MM.1S (cell line): ENCODE data around the gene SLC25A24.
"Not testable (repeated sequence)": the region's sequence is repeated elsewhere in the genome, so short reads cannot be mapped to it uniquely, and the experiment has no call there.

Experiments
- DNase-seq: peaks from one replicate; pipeline ENCODE4 v3.0.0-alpha.2; 2015
- H2AFZ ChIP-seq: fragments of 300-600 bp; sonication (generic); 2 replicates; pipeline ENCODE4 v1.6.0; 2016; ENCODE audit warnings: antibody characterized with exemption, low read length
- H3F3A ChIP-seq: fragments of 300-600 bp; sonication (generic); 2 replicates; pipeline ENCODE4 v1.6.1; 2016; ENCODE audit warnings: mild to moderate bottlenecking, antibody characterized with exemption, low read length, moderate library complexity, mixed read lengths; ENCODE audit not compliant: insufficient read depth
- H3K27ac ChIP-seq: fragments of 300-600 bp; sonication (generic); 2 replicates; pipeline ENCODE4 v1.5.1; 2016; ENCODE audit warnings: mild to moderate bottlenecking, low read length
- H3K27me3 ChIP-seq: fragments of 300-600 bp; sonication (generic); replicated peaks from 2 replicates; pipeline ENCODE4 v1.6.0; 2016; ENCODE audit warnings: low read length; ENCODE audit not compliant: insufficient read depth
- H3K36me3 ChIP-seq: fragments of 300-600 bp; sonication (generic); replicated peaks from 2 replicates; pipeline ENCODE4 v1.6.1; 2016; ENCODE audit warnings: mild to moderate bottlenecking, low read length, mixed read lengths; ENCODE audit not compliant: insufficient read depth
- H3K4me1 ChIP-seq: fragments of 300-600 bp; sonication (generic); 2 replicates; pipeline ENCODE4 v1.6.1; 2016; ENCODE audit warnings: low read length, mixed read lengths
- H3K4me2 ChIP-seq: fragments of 300-600 bp; sonication (generic); 2 replicates; pipeline ENCODE4 v1.6.0; 2016; ENCODE audit warnings: low read depth, low read length
- H3K4me3 ChIP-seq: fragments of 300-600 bp; sonication (generic); 2 replicates; pipeline ENCODE4 v1.5.1; 2016; ENCODE audit warnings: low read length, mixed read lengths
- H3K79me2 ChIP-seq: fragments of 300-600 bp; sonication (generic); 2 replicates; pipeline ENCODE4 v1.6.1; 2016; ENCODE audit warnings: mixed run types, low read length, mixed read lengths
- H3K9ac ChIP-seq: fragments of 300-600 bp; sonication (generic); 2 replicates; pipeline ENCODE4 v1.6.1; 2016; ENCODE audit warnings: low read length, mixed read lengths
- H3K9me2 ChIP-seq: fragments of 300-600 bp; sonication (generic); replicated peaks from 2 replicates; pipeline ENCODE4 v1.6.1; 2016; ENCODE audit warnings: mild to moderate bottlenecking, low read length, mixed read lengths; ENCODE audit not compliant: insufficient read depth
- H3K9me3 ChIP-seq: fragments of 300-600 bp; sonication (generic); replicated peaks from 2 replicates; pipeline ENCODE4 v1.6.1; 2016; ENCODE audit warnings: mild to moderate bottlenecking, low read length, mixed read lengths; ENCODE audit not compliant: insufficient read depth
- H4K20me1 ChIP-seq: fragments of 300-600 bp; sonication (generic); 2 replicates; pipeline ENCODE4 v1.6.1; 2016; ENCODE audit warnings: mild to moderate bottlenecking, low read length, moderate library complexity, mixed read lengths; ENCODE audit not compliant: insufficient read depth
- CTCF ChIP-seq: fragments of 300-600 bp; sonication (generic); IDR thresholded peaks from 2 replicates; pipeline ENCODE4 v1.5.1; 2016; ENCODE audit warnings: antibody characterized with exemption, low read length, mixed read lengths
- EZH2 ChIP-seq: fragments of 300-600 bp; sonication (generic); optimal IDR thresholded peaks from 2 replicates; pipeline ENCODE3; 2017; ENCODE audit warnings: low read depth, mild to moderate bottlenecking, antibody characterized with exemption, low read length, mixed read lengths
- EZH2phosphoT487 ChIP-seq: fragments of 300-600 bp; sonication (generic); IDR thresholded peaks from 2 replicates; pipeline ENCODE4 v1.6.1; 2018; ENCODE audit warnings: antibody characterized with exemption, low read length

The SLC25A24 gene

GRCh38 chr1:108151548-108151947, 48.6 kb downstream of the SLC25A24 start:
- no peak for TF ChIP-seq EZH2phosphoT487
- Histone ChIP-seq H2AFZ (no peak overlapping the region), H3K27ac (no peak overlapping the region), H3K9ac (no peak overlapping the region), H3K36me3 (no peaks in the 10 kb centered on the region), H3F3A (no peaks in the 10 kb centered on the region), H3K9me2 (no peaks in the 10 kb centered on the region), H3K4me1 (no peaks in the 10 kb centered on the region), H4K20me1 (no peaks in the 10 kb centered on the region), H3K4me3 (no peak overlapping the region), H3K4me2 (no peak overlapping the region), H3K9me3 (no peaks in the 10 kb centered on the region), H3K79me2 (no peaks in the 10 kb centered on the region), H3K27me3 (no peaks in the 10 kb centered on the region)
- DNase-seq, result no peak

- Histone ChIP-seq H2AFZ (no peak overlapping the region), H3K9me2 (no peaks in the 10 kb centered on the region), H3K36me3 (no peaks in the 10 kb centered on the region), H3K4me1 (no peaks in the 10 kb centered on the region), H3F3A (no peaks in the 10 kb centered on the region), H3K4me2 (no peak overlapping the region), H3K79me2 (no peaks in the 10 kb centered on the region), H3K9ac (no peak overlapping the region), H3K27ac (no peak overlapping the region), H4K20me1 (no peaks in the 10 kb centered on the region), H3K4me3 (no peak overlapping the region), H3K9me3 (no peaks in the 10 kb centered on the region), H3K27me3 (no peaks in the 10 kb centered on the region)
- TF ChIP-seq EZH2, result no peak
- no peak for TF ChIP-seq EZH2phosphoT487
- no peak for TF ChIP-seq CTCF
- no peak for DNase-seq
These were observed 50.2 kb downstream of the SLC25A24 start for GRCh38 chr1:108149796-108150467.

DNA sequence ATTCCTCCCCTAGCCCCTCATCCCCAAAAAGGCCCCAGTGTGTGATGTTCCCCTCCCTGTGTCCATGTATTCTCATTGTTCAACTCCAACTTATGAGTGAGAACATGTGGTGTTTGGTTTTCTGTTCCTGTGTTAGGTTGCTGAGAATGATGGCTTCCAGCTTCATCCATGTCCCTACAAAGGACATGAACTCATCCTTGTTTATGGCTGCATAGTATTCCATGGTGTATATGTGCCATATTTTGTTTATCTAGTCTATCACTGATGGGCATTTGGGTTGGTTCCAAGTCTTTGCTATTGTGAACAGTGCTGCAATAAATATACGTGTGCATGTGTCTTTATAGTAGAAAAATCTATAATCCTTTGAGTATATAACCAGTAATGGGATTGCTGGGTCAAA, 55.6 kb downstream of the SLC25A24 start:
- not testable (repeated sequence) for H3K9ac ChIP-seq, H3K4me2 ChIP-seq, H3K4me3 ChIP-seq, H3K9me3 ChIP-seq, H3K79me2 ChIP-seq, DNase-seq, H3K36me3 ChIP-seq, H2AFZ ChIP-seq, H3K27me3 ChIP-seq, H3K9me2 ChIP-seq, H3F3A ChIP-seq, H3K27ac ChIP-seq, H4K20me1 ChIP-seq, H3K4me1 ChIP-seq

DNA sequence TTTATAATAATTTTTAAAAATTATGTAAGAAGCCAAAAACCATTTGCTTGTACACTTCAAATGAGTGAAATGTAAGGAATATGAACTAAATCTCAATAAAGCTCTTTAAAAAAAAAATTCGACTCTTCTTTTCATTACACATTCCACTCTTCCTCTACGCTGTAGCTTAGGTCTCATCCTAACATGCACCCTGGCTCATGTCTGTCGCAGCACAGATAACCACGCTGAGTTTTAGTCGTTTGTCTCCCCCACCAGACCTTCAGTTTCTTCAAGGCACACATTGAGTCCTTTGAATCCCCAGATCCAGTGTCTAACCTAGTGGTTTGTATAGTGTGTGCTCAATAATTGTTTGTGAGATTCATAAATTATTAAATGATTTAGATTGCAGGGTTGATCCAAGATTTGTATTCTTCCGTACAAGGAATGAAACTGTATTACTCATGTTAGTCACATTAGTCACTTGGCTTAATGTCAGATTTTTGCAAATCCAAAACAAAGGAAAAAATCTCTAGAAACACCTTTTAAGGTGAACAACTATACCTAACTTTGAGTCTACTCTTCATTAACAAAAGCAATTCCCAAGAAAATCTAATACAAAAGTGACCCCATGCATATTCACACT, 57.3 kb downstream of the SLC25A24 start:
- Histone ChIP-seq H2AFZ (no peak overlapping the region), H3K4me1 (no peaks in the 10 kb centered on the region), H3K27me3 (no peaks in the 10 kb centered on the region), H3K9me3 (no peaks in the 10 kb centered on the region), H3K27ac (no peak overlapping the region), H3K4me3 (no peak overlapping the region), H4K20me1 (no peaks in the 10 kb centered on the region), H3K9ac (no peak overlapping the region), H3K9me2 (no peaks in the 10 kb centered on the region), H3K4me2 (no peak overlapping the region), H3K36me3 (no peaks in the 10 kb centered on the region), H3K79me2 (no peaks in the 10 kb centered on the region), H3F3A (no peaks in the 10 kb centered on the region)
- TF ChIP-seq EZH2phosphoT487 (no peak), CTCF (no peak), EZH2 (no peak)
- DNase-seq, result no peak
